CD4-positive, alpha-beta T cell treated with Interferon gamma for 1 hour (primary cell): ENCODE data around the gene OR2AP1.
"Not testable (repeated sequence)": the region's sequence is repeated elsewhere in the genome, so short reads cannot be mapped to it uniquely, and the experiment has no call there.

ENCODE experiments used
- DNase-seq: peaks from one replicate; pipeline ENCODE4 v3.0.0-alpha.2; 2020

OR2AP1 gene

GRCh38 chr12:55572168-55572567 is at the start of gene OR2AP1:
TSS of gene OR2AP1 (plus strand) at chr12:55572468. CDS start at chr12:55574415, 1,947 bp downstream.
- DNase-seq, result no peak

- not testable (repeated sequence) for DNase-seq
Measured at GRCh38 chr12:55548235-55548634, 24.0 kb upstream of the OR2AP1 start.

GRCh38 chr12:55548756-55549155 is 23.5 kb upstream of the OR2AP1 start:
- no peak for DNase-seq

GRCh38 chr12:55549302-55549701 is 23.0 kb upstream of the OR2AP1 start, which contains the start of gene OR6C4:
TSS of gene OR6C4 (plus strand) at chr12:55549602. CDS start at chr12:55551227, 1,625 bp downstream.
- no peak for DNase-seq

GRCh38 chr12:55554296-55554695 is 18.0 kb upstream of the OR2AP1 start:
- DNase-seq, result no peak

GRCh38 chr12:55570060-55570459 is 2.2 kb upstream of the OR2AP1 start:
- DNase-seq, result not testable (repeated sequence)

GRCh38 chr12:55570689-55571088 is 1.6 kb upstream of the OR2AP1 start:
- DNase-seq, result not testable (repeated sequence)

- no peak for DNase-seq
Measured at GRCh38 chr12:55582066-55582465, 9.8 kb downstream of the OR2AP1 start.

GRCh38 chr12:55585817-55586216 is 13.5 kb downstream of the OR2AP1 start:
- DNase-seq, result no peak

GRCh38 chr12:55590152-55590551 is 17.9 kb downstream of the OR2AP1 start:
- not testable (repeated sequence) for DNase-seq

GRCh38 chr12:55607821-55608594 is 35.7 kb downstream of the OR2AP1 start:
- DNase-seq, result no peak

GRCh38 chr12:55610598-55610997 is 38.3 kb downstream of the OR2AP1 start:
- DNase-seq, result no peak

- no peak for DNase-seq
Measured at GRCh38 chr12:55612646-55613045, 40.4 kb downstream of the OR2AP1 start.

GRCh38 chr12:55614764-55615163 is 42.5 kb downstream of the OR2AP1 start:
- no peak for DNase-seq

- DNase-seq, result peak; percentile 11
Measured at GRCh38 chr12:55619354-55620138, 47.3 kb downstream of the OR2AP1 start.

GRCh38 chr12:55624056-55624455 is 51.8 kb downstream of the OR2AP1 start:
- DNase-seq, result no peak
